Measurements from ENCODE around the gene ADAMTS1. TPM values are rescaled to one million over a fixed set of nuclear protein-coding genes. Genes with fewer than 3 reads are reported as not detected.

The ADAMTS1 gene
- total RNA-seq, 1 experiment from 2014 or later = 17.8 TPM

DNA sequence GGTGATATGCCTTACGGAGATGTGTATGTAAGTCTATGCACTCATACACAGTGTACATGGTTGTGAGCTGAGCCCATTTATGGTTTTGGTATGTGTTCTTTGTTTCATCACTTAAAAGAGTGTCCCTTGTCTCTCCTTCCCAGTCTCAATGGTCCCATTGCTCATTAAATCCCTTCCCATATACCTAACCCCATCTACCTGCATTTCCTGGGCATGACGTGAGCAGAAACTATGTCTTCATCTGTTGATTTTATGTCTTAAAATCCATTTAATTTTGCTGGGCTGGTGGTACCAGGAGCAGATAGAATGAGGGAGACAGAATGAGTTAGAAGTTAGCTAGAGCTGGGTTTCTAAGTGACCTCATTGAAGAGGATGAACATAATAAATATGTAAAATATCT, 44.8 kb downstream of the ADAMTS1 start:
- H2BK120ac ChIP-seq (ENCODE audit: low read depth, low read length, poor library complexity, severe bottlenecking) = no peak overlapping the region
- no peaks in the 10 kb centered on the region for H3K79me1 ChIP-seq (ENCODE audit: insufficient read depth, low read depth, low read length, poor library complexity, severe bottlenecking)
- H3K4me1 Mint-ChIP-seq = peaks cover 8 to 14% of the 10 kb centered on the region in 2 experiments
- no peak overlapping the region for H2BK15ac ChIP-seq (ENCODE audit: low read depth, low read length)
- H2AFZ ChIP-seq (ENCODE audit: low read length) = no peak overlapping the region
- no peak overlapping the region for H4K5ac ChIP-seq (ENCODE audit: insufficient read length, low read depth, low read length)
- H3K27me3 ChIP-seq (ENCODE audit: insufficient read depth, low read length) = no peaks in the 10 kb centered on the region
- H3K4me3 Mint-ChIP-seq = no peak overlapping the region
- 0 out of 2 replicates have a peak, but pooled peaks cover 2% of the 10 kb centered on the region for H3K4me1 ChIP-seq (ENCODE audit: insufficient read depth, low read length)
- no peaks in the 10 kb centered on the region; the same call in 1 of the 2 replicates for H3K27me3 Mint-ChIP-seq (ENCODE audit: low read depth)
- no peak overlapping the region for H3K9ac ChIP-seq (ENCODE audit: extremely low read depth, insufficient read length, low read length)
- no peak overlapping the region for H3K4me2 ChIP-seq (ENCODE audit: insufficient read depth, insufficient read length, low read length)
- no peak overlapping the region for H3K18ac ChIP-seq (ENCODE audit: insufficient read length, low read depth, low read length)
- H3K14ac ChIP-seq (ENCODE audit: insufficient read depth, low read length) = no peak overlapping the region
- no peaks in the 10 kb centered on the region for H3K23me2 ChIP-seq (ENCODE audit: insufficient read length, low read depth, low read length, poor library complexity, severe bottlenecking)
- H4K8ac ChIP-seq (replicated peaks; ENCODE audit: insufficient read length, low read depth, low read length) = no peak overlapping the region
- H3T11ph ChIP-seq (ENCODE audit: low read length) = no peak overlapping the region
- no peak overlapping the region for H3K56ac ChIP-seq (ENCODE audit: insufficient read length, low read depth, low read length)
- no peak overlapping the region for H2AK5ac ChIP-seq (ENCODE audit: insufficient read length, low read length)
- H3K9me3 ChIP-seq (ENCODE audit: control insufficient read depth, low read depth, low read length) = no peaks in the 10 kb centered on the region
- WGBS (ENCODE audit: extremely low coverage, insufficient read length, low lambda C conversion rate) = no CpG with 5 or more reads among the region's 2 CpGs
- no peak overlapping the region for H2BK20ac ChIP-seq (ENCODE audit: low read depth, low read length, poor library complexity, severe bottlenecking)
- no peak overlapping the region for H3K4ac ChIP-seq (ENCODE audit: low read depth, low read length)
- H3K36me3 Mint-ChIP-seq (ENCODE audit: insufficient read depth in 1 of 3, low read depth in 3 of 3) = no peaks in the 10 kb centered on the region; a peak in 1 of 7 replicates
- H3K9me3 Mint-ChIP-seq = no peaks in the 10 kb centered on the region
- H4K20me1 ChIP-seq (ENCODE audit: control insufficient read depth, insufficient read depth, insufficient read length) = no peaks in the 10 kb centered on the region
- no peak overlapping the region for H4K91ac ChIP-seq (ENCODE audit: insufficient read length, low read depth, low read length)
- no peak overlapping the region for H2BK12ac ChIP-seq (ENCODE audit: insufficient read length, low read depth, low read length)
- 0 out of 7 replicates have a peak overlapping the region, but pooled peaks of 1 of the 3 experiments have one; percentile 12 for H3K27ac Mint-ChIP-seq
- no peaks in the 10 kb centered on the region for H3K79me2 ChIP-seq (ENCODE audit: insufficient read depth, low read length)
- no peak overlapping the region for H3K27ac ChIP-seq (ENCODE audit: insufficient read length, low read depth, low read length)
- TF ChIP-seq, protein P1, sequence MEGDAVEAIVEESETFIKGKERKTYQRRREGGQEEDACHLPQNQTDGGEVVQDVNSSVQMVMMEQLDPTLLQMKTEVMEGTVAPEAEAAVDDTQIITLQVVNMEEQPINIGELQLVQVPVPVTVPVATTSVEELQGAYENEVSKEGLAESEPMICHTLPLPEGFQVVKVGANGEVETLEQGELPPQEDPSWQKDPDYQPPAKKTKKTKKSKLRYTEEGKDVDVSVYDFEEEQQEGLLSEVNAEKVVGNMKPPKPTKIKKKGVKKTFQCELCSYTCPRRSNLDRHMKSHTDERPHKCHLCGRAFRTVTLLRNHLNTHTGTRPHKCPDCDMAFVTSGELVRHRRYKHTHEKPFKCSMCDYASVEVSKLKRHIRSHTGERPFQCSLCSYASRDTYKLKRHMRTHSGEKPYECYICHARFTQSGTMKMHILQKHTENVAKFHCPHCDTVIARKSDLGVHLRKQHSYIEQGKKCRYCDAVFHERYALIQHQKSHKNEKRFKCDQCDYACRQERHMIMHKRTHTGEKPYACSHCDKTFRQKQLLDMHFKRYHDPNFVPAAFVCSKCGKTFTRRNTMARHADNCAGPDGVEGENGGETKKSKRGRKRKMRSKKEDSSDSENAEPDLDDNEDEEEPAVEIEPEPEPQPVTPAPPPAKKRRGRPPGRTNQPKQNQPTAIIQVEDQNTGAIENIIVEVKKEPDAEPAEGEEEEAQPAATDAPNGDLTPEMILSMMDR (conservative IDR thresholded peaks at IDR 0.05) = no peak
- DNase-seq = no peak
- H2BK5ac ChIP-seq (ENCODE audit: insufficient read length, low read length) = no peak overlapping the region
- H3K23ac ChIP-seq (ENCODE audit: insufficient read length, low read depth, low read length) = no peak overlapping the region
